ENCODE measurements around the gene CACNA1G. TPM values are rescaled to one million over a fixed set of nuclear protein-coding genes. Genes with fewer than 3 reads are reported as not detected.

The CACNA1G gene
- polyA plus RNA-seq, 1 donor from 2014 or later: 10.9 TPM

DNA sequence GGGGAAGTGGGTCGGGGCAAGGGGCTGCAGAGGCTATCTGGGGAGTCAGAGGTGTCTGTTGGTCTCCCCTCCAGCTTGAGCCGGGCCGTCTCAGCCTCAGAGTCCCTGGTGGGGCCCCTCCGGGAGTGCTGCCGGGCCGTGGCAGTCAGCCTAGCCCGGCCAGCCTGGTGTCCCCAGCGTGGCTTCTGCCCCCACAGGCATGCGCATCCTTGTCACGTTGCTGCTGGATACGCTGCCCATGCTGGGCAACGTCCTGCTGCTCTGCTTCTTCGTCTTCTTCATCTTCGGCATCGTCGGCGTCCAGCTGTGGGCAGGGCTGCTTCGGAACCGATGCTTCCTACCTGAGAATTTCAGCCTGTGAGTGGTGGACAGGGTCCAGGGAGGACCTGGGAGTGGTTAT, 11.2 kb downstream of the CACNA1G start:
- H3K9me2 ChIP-seq (ENCODE audit: insufficient read depth, low read length): no peaks in the 10 kb centered on the region
- no peak overlapping the region for H3K4me3 ChIP-seq (ENCODE audit: low read length)
- no peak overlapping the region for H3K27ac ChIP-seq (ENCODE audit: low read length)
- TF ChIP-seq, protein P1, sequence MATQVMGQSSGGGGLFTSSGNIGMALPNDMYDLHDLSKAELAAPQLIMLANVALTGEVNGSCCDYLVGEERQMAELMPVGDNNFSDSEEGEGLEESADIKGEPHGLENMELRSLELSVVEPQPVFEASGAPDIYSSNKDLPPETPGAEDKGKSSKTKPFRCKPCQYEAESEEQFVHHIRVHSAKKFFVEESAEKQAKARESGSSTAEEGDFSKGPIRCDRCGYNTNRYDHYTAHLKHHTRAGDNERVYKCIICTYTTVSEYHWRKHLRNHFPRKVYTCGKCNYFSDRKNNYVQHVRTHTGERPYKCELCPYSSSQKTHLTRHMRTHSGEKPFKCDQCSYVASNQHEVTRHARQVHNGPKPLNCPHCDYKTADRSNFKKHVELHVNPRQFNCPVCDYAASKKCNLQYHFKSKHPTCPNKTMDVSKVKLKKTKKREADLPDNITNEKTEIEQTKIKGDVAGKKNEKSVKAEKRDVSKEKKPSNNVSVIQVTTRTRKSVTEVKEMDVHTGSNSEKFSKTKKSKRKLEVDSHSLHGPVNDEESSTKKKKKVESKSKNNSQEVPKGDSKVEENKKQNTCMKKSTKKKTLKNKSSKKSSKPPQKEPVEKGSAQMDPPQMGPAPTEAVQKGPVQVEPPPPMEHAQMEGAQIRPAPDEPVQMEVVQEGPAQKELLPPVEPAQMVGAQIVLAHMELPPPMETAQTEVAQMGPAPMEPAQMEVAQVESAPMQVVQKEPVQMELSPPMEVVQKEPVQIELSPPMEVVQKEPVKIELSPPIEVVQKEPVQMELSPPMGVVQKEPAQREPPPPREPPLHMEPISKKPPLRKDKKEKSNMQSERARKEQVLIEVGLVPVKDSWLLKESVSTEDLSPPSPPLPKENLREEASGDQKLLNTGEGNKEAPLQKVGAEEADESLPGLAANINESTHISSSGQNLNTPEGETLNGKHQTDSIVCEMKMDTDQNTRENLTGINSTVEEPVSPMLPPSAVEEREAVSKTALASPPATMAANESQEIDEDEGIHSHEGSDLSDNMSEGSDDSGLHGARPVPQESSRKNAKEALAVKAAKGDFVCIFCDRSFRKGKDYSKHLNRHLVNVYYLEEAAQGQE (IDR thresholded peaks at IDR 0.05; ENCODE audit: borderline replicate concordance): no peak
- TF ChIP-seq TAF1 (IDR thresholded peaks at IDR 0.05; ENCODE audit: low read depth): no peak
- TF ChIP-seq SMC3 (conservative IDR thresholded peaks at IDR 0.05; ENCODE audit: poor library complexity): no peak
- no peak for TF ChIP-seq MXI1 (conservative IDR thresholded peaks at IDR 0.05; ENCODE audit: poor library complexity, severe bottlenecking)
- no peak for TF ChIP-seq RAD21 (conservative IDR thresholded peaks at IDR 0.05)
- no peak for TF ChIP-seq EP300 (conservative IDR thresholded peaks at IDR 0.05; ENCODE audit: poor library complexity, severe bottlenecking)
- TF ChIP-seq EZH2 (IDR thresholded peaks at IDR 0.05; ENCODE audit: borderline replicate concordance, insufficient read depth, low read length, poor library complexity, severe bottlenecking): no peak
- TF ChIP-seq, protein P2, sequence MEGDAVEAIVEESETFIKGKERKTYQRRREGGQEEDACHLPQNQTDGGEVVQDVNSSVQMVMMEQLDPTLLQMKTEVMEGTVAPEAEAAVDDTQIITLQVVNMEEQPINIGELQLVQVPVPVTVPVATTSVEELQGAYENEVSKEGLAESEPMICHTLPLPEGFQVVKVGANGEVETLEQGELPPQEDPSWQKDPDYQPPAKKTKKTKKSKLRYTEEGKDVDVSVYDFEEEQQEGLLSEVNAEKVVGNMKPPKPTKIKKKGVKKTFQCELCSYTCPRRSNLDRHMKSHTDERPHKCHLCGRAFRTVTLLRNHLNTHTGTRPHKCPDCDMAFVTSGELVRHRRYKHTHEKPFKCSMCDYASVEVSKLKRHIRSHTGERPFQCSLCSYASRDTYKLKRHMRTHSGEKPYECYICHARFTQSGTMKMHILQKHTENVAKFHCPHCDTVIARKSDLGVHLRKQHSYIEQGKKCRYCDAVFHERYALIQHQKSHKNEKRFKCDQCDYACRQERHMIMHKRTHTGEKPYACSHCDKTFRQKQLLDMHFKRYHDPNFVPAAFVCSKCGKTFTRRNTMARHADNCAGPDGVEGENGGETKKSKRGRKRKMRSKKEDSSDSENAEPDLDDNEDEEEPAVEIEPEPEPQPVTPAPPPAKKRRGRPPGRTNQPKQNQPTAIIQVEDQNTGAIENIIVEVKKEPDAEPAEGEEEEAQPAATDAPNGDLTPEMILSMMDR (IDR thresholded peaks at IDR 0.05; ENCODE audit: poor library complexity, severe bottlenecking): no peak
- TF ChIP-seq POLR2AphosphoS5 (IDR thresholded peaks at IDR 0.05): no peak
- no peaks in the 10 kb centered on the region for H3F3A ChIP-seq (ENCODE audit: insufficient read depth, low read length, poor library complexity, severe bottlenecking)
- no peaks in the 10 kb centered on the region for H3K27me3 ChIP-seq (ENCODE audit: insufficient read depth, low read depth, low read length)
- H4K20me1 ChIP-seq (ENCODE audit: insufficient read depth): no peaks in the 10 kb centered on the region
- H3K4me2 ChIP-seq (ENCODE audit: low read length): no peak overlapping the region
- H3K9ac ChIP-seq (ENCODE audit: low read length): no peak overlapping the region
- H3K9me3 ChIP-seq (ENCODE audit: low read length): no peaks in the 10 kb centered on the region
- no peaks in the 10 kb centered on the region for H3K79me2 ChIP-seq (replicated peaks; ENCODE audit: insufficient read depth, low read length)
- H2AFZ ChIP-seq (ENCODE audit: low read depth, low read length): no peak overlapping the region
- no peaks in the 10 kb centered on the region for H3K36me3 ChIP-seq (ENCODE audit: insufficient read depth, low read length)

DNA sequence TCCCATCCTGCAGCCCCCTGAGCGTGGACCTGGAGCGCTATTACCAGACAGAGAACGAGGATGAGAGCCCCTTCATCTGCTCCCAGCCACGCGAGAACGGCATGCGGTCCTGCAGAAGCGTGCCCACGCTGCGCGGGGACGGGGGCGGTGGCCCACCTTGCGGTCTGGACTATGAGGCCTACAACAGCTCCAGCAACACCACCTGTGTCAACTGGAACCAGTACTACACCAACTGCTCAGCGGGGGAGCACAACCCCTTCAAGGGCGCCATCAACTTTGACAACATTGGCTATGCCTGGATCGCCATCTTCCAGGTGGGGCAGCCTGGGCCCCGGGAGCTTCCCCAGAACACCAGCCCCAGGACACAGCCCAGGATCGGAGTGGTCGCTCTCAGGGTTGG, 12.0 kb downstream of the CACNA1G start:
- H3K36me3 ChIP-seq (ENCODE audit: insufficient read depth, low read length): no peaks in the 10 kb centered on the region
- no peaks in the 10 kb centered on the region for H3K79me2 ChIP-seq (replicated peaks; ENCODE audit: insufficient read depth, low read length)
- H3F3A ChIP-seq (ENCODE audit: insufficient read depth, low read length, poor library complexity, severe bottlenecking): no peaks in the 10 kb centered on the region
- H3K9me3 ChIP-seq (ENCODE audit: low read length): no peaks in the 10 kb centered on the region
- H2AFZ ChIP-seq (ENCODE audit: low read depth, low read length): no peak overlapping the region
- no peak overlapping the region for H3K9ac ChIP-seq (ENCODE audit: low read length)
- no peaks in the 10 kb centered on the region for H3K27me3 ChIP-seq (ENCODE audit: insufficient read depth, low read depth, low read length)
- H3K4me3 ChIP-seq (ENCODE audit: low read length): no peak overlapping the region
- H3K4me2 ChIP-seq (ENCODE audit: low read length): no peak overlapping the region
- no peak overlapping the region for H3K27ac ChIP-seq (ENCODE audit: low read length)
- no peaks in the 10 kb centered on the region for H4K20me1 ChIP-seq (ENCODE audit: insufficient read depth)
- TF ChIP-seq MXI1 (conservative IDR thresholded peaks at IDR 0.05; ENCODE audit: poor library complexity, severe bottlenecking) (no peak), RAD21 (conservative IDR thresholded peaks at IDR 0.05) (no peak), EZH2 (IDR thresholded peaks at IDR 0.05; ENCODE audit: borderline replicate concordance, insufficient read depth, low read length, poor library complexity, severe bottlenecking) (no peak)
- no peaks in the 10 kb centered on the region for H3K9me2 ChIP-seq (ENCODE audit: insufficient read depth, low read length)

All from neural cell (in vitro differentiated cells).